ENCODE results near the gene PRMT6. TPM values are rescaled to one million over a fixed set of nuclear protein-coding genes. Genes with fewer than 3 reads are reported as not detected.
"Not testable (repeated sequence)": the region's sequence is repeated elsewhere in the genome, so short reads cannot be mapped to it uniquely, and the experiment has no call there.

Gene PRMT6
- total RNA-seq, 1 experiment from 2014 or later, result 27.0 TPM

DNA sequence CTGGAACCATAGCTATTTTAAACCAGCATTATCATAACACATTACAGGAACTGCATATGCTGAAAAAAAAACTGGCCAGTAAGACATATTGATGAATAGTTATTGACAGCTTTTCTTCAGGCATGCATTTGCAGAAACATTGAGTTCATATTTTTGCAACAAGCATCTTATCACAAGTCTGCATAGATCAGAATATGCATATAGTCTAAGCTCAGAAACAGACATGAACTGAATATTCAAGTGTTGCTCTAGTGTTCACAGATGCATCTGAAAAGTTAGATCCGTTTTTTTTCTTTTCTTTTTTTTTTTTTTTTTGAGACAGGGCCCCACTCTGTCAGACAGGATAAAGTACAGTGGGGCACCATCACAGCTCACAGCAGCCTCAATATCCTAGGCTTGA is 22.8 kb downstream of the PRMT6 start:
- in situ Hi-C loops (cut with HindIII; ENCODE audit: low pct_unique_long_range_greater_than_20kb, low sequenced_read_pairs), result no loop called here

DNA sequence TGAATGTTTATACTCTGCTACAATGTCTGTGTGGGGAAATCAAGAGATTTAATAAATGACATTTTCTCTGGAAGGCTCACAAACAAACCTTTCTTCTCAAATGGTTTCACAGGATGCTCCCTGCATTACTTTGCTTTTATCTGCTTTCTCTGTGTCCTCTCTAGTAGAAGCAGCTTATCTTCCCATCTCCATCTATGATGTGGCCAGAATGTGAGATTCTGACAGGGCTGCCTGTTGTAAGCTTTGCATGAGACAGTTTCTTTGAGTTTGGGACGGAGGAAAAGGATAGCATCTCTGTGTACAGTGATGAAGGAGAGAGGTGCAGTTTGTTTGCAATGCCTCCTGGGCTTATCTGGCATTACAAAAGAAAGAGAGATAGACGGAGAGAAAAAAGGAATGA is 24.6 kb downstream of the PRMT6 start:
- no peak for DNase-seq (ENCODE audit: low read depth)
- in situ Hi-C loops (cut with HindIII; ENCODE audit: low pct_unique_long_range_greater_than_20kb, low sequenced_read_pairs), result no loop called here

More for the DNA sequence above, 22.8 kb downstream of the PRMT6 start:
- DNase-seq (ENCODE audit: low read depth), result no peak

DNA sequence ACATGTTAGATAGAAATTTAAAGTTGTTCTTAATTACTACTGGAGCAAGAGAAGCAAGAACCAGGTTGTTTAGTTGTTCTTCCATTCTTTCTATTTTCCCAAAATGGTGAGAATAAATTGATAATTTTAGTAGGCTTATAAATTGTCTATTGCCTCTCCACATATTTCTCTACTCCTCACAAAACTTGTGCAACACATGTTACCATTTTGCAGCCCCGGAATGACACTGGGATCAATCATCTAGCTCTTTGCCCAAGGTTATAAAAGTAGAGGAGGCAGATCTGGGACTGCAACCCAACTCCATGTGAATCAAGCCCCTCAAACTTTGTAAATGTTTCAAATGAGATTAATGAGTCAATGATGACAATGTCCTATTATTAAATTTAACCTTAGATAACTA is 34.9 kb downstream of the PRMT6 start:
- no peak for DNase-seq (ENCODE audit: low read depth)
- in situ Hi-C loops (cut with HindIII; ENCODE audit: low pct_unique_long_range_greater_than_20kb, low sequenced_read_pairs), result no loop called here

DNA sequence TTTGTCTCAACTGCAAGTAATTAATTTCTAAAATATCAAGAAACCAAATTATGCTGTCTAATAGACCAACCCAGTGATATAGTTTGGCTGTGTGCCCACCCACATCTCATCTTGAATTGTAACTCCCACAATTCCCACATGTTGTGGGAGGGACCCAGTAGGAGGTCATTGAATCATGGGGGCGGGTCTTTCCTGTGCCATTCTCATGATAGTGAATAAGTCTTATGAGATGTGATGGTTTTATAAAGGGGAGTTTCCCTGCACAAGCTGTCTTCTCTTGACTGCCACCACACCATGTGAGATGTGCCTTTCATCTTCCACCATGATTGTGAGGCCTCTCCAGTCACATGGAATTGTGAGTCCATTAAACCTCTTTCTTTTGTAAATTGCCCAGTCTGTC is 36.9 kb downstream of the PRMT6 start:
- in situ Hi-C loops (cut with HindIII; ENCODE audit: low pct_unique_long_range_greater_than_20kb, low sequenced_read_pairs); DNase-seq (ENCODE audit: low read depth): not testable (repeated sequence)

DNA sequence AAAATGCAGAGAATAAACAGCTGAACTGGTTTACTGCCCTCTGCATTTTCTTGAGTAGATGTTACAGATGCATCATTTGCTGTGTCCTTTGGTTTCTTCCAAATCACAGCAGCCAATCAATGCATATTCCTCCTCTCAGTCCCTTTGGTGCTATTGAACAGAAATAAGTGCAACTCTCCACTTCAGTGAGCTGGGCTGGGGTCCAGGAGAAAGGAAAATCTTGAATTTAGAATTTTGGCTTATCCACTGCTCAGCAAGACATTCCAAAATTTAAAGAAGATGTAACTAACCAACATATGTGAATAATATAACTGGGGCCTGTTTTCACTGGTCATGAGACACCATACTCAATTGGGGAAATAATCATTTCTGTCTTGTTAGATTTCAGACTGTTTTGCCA is 39.2 kb downstream of the PRMT6 start:
- DNase-seq (ENCODE audit: low read depth), result no peak
- in situ Hi-C loops (cut with HindIII; ENCODE audit: low pct_unique_long_range_greater_than_20kb, low sequenced_read_pairs), result no loop called here

DNA sequence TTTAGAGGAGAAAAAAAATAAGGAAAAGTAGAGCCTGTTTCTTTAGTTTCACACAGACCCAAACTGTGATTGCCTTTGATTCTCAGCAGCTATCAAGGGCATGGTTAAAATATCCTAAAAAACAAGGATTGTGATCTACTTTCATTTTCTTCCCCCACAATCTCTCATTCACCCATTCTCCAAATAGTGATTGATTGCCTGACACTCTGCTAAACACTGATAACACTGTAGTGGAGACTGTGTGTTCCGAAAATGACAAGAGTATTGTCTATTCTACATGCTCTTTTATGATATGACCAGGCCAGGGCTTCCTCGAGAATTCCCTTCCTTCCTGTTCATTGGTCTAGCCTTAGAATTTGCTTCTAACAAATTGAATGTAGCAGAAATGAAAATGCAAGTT is 40.2 kb downstream of the PRMT6 start:
- in situ Hi-C loops (cut with HindIII; ENCODE audit: low pct_unique_long_range_greater_than_20kb, low sequenced_read_pairs), result no loop called here
- DNase-seq (ENCODE audit: low read depth), result no peak

DNA sequence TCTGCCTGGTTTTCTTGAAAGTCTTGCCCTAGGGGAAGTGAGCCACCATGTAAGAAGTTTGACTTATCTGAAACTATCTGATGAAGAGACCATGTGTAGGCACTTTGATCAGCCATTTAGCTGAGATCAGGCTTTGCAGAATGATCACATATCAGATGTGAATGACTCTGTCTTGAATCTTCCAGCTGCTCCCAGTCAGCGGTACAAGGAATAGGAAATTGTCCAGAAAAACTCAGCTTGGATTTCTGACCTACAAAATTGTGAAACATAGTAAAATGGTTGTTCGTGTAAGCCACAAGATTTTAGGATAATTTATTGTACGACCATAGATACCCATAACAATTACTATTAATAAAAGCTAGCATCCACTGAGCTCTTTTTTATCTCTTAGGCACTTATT is 42.5 kb downstream of the PRMT6 start:
- in situ Hi-C loops (cut with HindIII; ENCODE audit: low pct_unique_long_range_greater_than_20kb, low sequenced_read_pairs), result no loop called here
- no peak for DNase-seq (ENCODE audit: low read depth)

DNA sequence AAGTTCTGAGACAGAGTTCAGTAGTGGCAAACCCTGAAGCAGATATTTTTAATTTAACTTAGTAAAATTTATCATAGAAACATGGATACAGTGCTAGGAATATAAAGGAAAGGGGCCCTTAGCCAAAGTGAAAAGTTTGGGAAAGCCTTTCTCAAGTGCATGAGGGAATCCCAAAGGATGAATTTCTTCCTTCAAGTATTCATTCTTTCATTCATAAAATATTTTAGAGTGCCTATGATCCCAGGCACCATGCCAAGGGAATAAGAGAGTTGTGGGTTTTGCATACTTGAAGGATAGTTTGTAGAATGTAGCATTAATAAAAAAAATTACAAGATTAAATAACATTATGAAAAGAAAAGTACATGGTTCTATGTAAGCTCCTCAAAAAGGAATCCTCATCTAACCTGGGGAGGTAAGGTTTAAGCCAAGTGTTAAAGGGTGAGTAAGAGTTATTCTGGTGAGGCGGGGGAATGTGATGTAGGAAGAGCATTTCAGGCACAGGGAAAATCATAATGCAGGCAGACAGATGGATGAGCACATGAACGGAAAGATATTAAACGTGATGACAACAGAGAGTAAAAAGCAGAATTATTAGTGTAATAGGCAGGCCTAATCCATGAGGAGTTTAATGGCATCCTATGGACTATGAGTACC is 44.0 kb downstream of the PRMT6 start:
- in situ Hi-C loops (cut with HindIII; ENCODE audit: low pct_unique_long_range_greater_than_20kb, low sequenced_read_pairs), result no loop called here
- no peak for DNase-seq (ENCODE audit: low read depth)

DNA sequence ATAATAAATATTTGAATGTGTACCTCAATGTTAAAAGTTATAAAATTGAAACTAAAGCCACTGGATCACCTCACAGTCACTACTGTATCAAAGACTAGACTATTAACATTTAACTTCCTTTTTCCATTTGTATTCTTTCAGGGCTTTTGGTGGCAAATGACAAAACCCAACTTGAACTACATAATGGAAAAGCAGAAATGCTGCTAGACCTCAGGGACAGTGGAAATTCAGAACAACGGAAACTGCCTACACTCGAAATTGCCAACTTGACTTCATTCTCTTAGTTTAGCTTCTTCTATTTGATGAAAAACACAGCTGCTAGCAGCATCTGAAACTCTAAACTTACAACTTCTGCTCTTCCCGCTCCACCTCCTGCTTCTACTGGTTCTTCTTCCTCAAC is 49.4 kb downstream of the PRMT6 start:
- in situ Hi-C loops (cut with HindIII; ENCODE audit: low pct_unique_long_range_greater_than_20kb, low sequenced_read_pairs), result no loop called here
- DNase-seq (ENCODE audit: low read depth), result no peak

Other genes with a start within 250 kb of the PRMT6 start
- 0.41 and 2.2 TPM in 2 replicates for gene NTNG1, start 84.4 kb downstream of the PRMT6 start, total RNA-seq (2014; rRNA removed; shearing (Covaris generic); ENCODE audit: low replicate concordance)